ENCODE measurements around the gene MSMP. TPM values are rescaled to one million over a fixed set of nuclear protein-coding genes. Genes with fewer than 3 reads are reported as not detected.

MSMP gene
- total and polyA plus RNA-seq, 9 of the 15 experiments (the other 6 are each of a cell fraction or from before 2014, with no cell fraction given), result 0.60 TPM; not detected in 8

DNA sequence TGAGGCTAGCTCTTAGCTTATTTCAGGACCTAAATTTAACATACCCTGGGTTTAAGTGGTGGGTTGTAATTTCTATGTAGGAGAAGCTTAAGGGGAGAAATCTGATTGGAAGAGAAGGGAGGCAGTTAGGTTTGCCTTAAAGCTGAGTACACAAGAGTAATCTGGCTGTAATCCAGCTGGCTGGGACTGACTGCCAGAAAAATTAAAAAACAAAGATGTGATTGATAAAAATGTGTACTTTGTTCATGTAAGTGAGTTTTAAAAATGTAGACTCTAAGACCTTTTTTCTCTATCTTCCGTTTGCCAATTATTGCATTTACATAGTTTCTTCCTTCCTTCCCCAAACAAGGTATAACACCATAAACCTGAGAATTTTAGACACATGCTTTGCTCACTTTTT lies 17.5 kb upstream of the MSMP start (continued):
- TF ChIP-seq, protein P1, sequence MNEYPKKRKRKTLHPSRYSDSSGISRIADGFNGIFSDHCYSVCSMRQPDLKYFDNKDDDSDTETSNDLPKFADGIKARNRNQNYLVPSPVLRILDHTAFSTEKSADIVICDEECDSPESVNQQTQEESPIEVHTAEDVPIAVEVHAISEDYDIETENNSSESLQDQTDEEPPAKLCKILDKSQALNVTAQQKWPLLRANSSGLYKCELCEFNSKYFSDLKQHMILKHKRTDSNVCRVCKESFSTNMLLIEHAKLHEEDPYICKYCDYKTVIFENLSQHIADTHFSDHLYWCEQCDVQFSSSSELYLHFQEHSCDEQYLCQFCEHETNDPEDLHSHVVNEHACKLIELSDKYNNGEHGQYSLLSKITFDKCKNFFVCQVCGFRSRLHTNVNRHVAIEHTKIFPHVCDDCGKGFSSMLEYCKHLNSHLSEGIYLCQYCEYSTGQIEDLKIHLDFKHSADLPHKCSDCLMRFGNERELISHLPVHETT (CRISPR knock-in tag; conservative IDR thresholded peaks at IDR 0.05 in 1 of 2, IDR thresholded peaks at IDR 0.05 in 1 of 2), result no peak
- no peak for TF ChIP-seq MCM3 (IDR thresholded peaks at IDR 0.05)
- TF ChIP-seq, protein P2, sequence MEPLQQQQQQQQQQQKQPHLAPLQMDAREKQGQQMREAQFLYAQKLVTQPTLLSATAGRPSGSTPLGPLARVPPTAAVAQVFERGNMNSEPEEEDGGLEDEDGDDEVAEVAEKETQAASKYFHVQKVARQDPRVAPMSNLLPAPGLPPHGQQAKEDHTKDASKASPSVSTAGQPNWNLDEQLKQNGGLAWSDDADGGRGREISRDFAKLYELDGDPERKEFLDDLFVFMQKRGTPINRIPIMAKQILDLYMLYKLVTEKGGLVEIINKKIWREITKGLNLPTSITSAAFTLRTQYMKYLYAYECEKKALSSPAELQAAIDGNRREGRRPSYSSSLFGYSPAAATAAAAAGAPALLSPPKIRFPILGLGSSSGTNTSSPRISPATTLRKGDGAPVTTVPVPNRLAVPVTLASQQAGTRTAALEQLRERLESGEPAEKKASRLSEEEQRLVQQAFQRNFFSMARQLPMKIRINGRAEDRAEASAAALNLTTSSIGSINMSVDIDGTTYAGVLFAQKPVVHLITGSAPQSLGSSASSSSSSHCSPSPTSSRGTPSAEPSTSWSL (CRISPR knock-in tag; IDR thresholded peaks at IDR 0.05; ENCODE audit: borderline replicate concordance), result no peak
- TF ChIP-seq, protein P3, sequence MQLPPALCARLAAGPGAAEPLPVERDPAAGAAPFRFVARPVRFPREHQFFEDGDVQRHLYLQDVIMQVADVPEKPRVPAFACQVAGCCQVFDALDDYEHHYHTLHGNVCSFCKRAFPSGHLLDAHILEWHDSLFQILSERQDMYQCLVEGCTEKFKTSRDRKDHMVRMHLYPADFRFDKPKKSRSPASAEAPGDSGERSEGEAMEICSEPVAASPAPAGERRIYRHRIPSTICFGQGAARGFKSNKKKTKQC (CRISPR knock-in tag; IDR thresholded peaks at IDR 0.05), result no peak
- no peak for TF ChIP-seq HDAC2 (IDR thresholded peaks at IDR 0.05)
- TF ChIP-seq MTA1 (IDR thresholded peaks at IDR 0.05; ENCODE audit: borderline replicate concordance), result no peak
- 0 out of 2 replicates have a peak, but pooled peaks have one; percentile 26 for TF ChIP-seq FOXA1 (IDR thresholded peaks at IDR 0.05; ENCODE audit: borderline replicate concordance)
- no peak for TF ChIP-seq ZNF408 (CRISPR knock-in tag; IDR thresholded peaks at IDR 0.05; ENCODE audit: low read depth)
- no peak for TF ChIP-seq CSDE1 (IDR thresholded peaks at IDR 0.05)
- TF ChIP-seq, protein P4, sequence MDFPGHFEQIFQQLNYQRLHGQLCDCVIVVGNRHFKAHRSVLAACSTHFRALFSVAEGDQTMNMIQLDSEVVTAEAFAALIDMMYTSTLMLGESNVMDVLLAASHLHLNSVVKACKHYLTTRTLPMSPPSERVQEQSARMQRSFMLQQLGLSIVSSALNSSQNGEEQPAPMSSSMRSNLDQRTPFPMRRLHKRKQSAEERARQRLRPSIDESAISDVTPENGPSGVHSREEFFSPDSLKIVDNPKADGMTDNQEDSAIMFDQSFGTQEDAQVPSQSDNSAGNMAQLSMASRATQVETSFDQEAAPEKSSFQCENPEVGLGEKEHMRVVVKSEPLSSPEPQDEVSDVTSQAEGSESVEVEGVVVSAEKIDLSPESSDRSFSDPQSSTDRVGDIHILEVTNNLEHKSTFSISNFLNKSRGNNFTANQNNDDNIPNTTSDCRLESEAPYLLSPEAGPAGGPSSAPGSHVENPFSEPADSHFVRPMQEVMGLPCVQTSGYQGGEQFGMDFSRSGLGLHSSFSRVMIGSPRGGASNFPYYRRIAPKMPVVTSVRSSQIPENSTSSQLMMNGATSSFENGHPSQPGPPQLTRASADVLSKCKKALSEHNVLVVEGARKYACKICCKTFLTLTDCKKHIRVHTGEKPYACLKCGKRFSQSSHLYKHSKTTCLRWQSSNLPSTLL (IDR thresholded peaks at IDR 0.05), result no peak
- peak; percentile 76 for TF ChIP-seq NFIC (IDR thresholded peaks at IDR 0.05)
- TF ChIP-seq ZNF75A (CRISPR knock-in tag; IDR thresholded peaks at IDR 0.05), result no peak
- TF ChIP-seq ZNF274 (IDR thresholded peaks at IDR 0.05; ENCODE audit: borderline replicate concordance, low read depth, low read length), result no peak
- TF ChIP-seq, protein P5, sequence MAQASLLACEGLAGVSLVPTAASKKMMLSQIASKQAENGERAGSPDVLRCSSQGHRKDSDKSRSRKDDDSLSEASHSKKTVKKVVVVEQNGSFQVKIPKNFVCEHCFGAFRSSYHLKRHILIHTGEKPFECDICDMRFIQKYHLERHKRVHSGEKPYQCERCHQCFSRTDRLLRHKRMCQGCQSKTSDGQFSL (CRISPR knock-in tag; IDR thresholded peaks at IDR 0.05), result no peak
- TF ChIP-seq, protein P5 (tag; IDR thresholded peaks at IDR 0.05), result no peak
- no peak for TF ChIP-seq ZNF24 (IDR thresholded peaks at IDR 0.05)
- TF ChIP-seq ZSCAN32 (CRISPR knock-in tag; IDR thresholded peaks at IDR 0.05), result no peak
- TF ChIP-seq CAMTA2 (CRISPR knock-in tag; conservative IDR thresholded peaks at IDR 0.05), result no peak
- TF ChIP-seq TRIM24 (IDR thresholded peaks at IDR 0.05), result no peak
- TF ChIP-seq, protein P6, sequence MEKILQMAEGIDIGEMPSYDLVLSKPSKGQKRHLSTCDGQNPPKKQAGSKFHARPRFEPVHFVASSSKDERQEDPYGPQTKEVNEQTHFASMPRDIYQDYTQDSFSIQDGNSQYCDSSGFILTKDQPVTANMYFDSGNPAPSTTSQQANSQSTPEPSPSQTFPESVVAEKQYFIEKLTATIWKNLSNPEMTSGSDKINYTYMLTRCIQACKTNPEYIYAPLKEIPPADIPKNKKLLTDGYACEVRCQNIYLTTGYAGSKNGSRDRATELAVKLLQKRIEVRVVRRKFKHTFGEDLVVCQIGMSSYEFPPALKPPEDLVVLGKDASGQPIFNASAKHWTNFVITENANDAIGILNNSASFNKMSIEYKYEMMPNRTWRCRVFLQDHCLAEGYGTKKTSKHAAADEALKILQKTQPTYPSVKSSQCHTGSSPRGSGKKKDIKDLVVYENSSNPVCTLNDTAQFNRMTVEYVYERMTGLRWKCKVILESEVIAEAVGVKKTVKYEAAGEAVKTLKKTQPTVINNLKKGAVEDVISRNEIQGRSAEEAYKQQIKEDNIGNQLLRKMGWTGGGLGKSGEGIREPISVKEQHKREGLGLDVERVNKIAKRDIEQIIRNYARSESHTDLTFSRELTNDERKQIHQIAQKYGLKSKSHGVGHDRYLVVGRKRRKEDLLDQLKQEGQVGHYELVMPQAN (IDR thresholded peaks at IDR 0.05; ENCODE audit: borderline replicate concordance), result no peak
- TF ChIP-seq, protein P7, sequence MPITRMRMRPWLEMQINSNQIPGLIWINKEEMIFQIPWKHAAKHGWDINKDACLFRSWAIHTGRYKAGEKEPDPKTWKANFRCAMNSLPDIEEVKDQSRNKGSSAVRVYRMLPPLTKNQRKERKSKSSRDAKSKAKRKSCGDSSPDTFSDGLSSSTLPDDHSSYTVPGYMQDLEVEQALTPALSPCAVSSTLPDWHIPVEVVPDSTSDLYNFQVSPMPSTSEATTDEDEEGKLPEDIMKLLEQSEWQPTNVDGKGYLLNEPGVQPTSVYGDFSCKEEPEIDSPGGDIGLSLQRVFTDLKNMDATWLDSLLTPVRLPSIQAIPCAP (CRISPR knock-in tag; IDR thresholded peaks at IDR 0.05; ENCODE audit: borderline replicate concordance), result no peak

Measured in K562 (cell line).